ENCODE measurements around the gene NKD2.

NKD2 gene

GRCh38 chr5:1037671-1038416, 29.2 kb downstream of the NKD2 start:
- Histone ChIP-seq H3K9me3 (replicated peaks; ENCODE audit: insufficient read depth, low read length) (no peaks in the 10 kb centered on the region), H3K4me1 (ENCODE audit: low read length) (no peaks in the 10 kb centered on the region), H3K9me2 (replicated peaks; ENCODE audit: insufficient read depth, low read length) (no peaks in the 10 kb centered on the region), H3K4me2 (ENCODE audit: low read depth, low read length) (no peak overlapping the region), H3K27me3 (replicated peaks; ENCODE audit: insufficient read depth, low read length) (peaks cover 11% of the 10 kb centered on the region), H3K36me3 (replicated peaks; ENCODE audit: insufficient read depth, low read length) (no peaks in the 10 kb centered on the region), H3K27ac (ENCODE audit: low read length) (no peak overlapping the region), H3F3A (ENCODE audit: insufficient read depth, low read length) (no peaks in the 10 kb centered on the region), H2AFZ (ENCODE audit: low read length) (no peak overlapping the region), H3K79me2 (ENCODE audit: low read length) (no peaks in the 10 kb centered on the region), H3K4me3 (ENCODE audit: low read length) (no peak overlapping the region), H3K9ac (ENCODE audit: low read length) (no peak overlapping the region), H4K20me1 (ENCODE audit: insufficient read depth, low read length) (no peaks in the 10 kb centered on the region)
- no peak for TF ChIP-seq CTCF (IDR thresholded peaks at IDR 0.05; ENCODE audit: low read length)
- DNase-seq = no peak

- DNase-seq = no peak
- no peak overlapping the region for H3K4me3 ChIP-seq (ENCODE audit: low read length)
- TF ChIP-seq CTCF (IDR thresholded peaks at IDR 0.05; ENCODE audit: low read length) = no peak
- no peak for TF ChIP-seq EZH2phosphoT487 (IDR thresholded peaks at IDR 0.05; ENCODE audit: low read length)
These were observed 30.0 kb downstream of the NKD2 start for GRCh38 chr5:1038417-1039209.

GRCh38 chr5:1039210-1039548, 30.6 kb downstream of the NKD2 start:
- no peaks in the 10 kb centered on the region for H3K4me1 ChIP-seq (ENCODE audit: low read length)

More at GRCh38 chr5:1038417-1039209, 30.0 kb downstream of the NKD2 start:
- Histone ChIP-seq H2AFZ (ENCODE audit: low read length) (no peak overlapping the region), H3K4me2 (ENCODE audit: low read depth, low read length) (no peak overlapping the region), H3K79me2 (ENCODE audit: low read length) (no peaks in the 10 kb centered on the region), H3K9me2 (replicated peaks; ENCODE audit: insufficient read depth, low read length) (no peaks in the 10 kb centered on the region), H3K4me1 (ENCODE audit: low read length) (no peaks in the 10 kb centered on the region), H4K20me1 (ENCODE audit: insufficient read depth, low read length) (no peaks in the 10 kb centered on the region), H3F3A (ENCODE audit: insufficient read depth, low read length) (no peaks in the 10 kb centered on the region), H3K36me3 (replicated peaks; ENCODE audit: insufficient read depth, low read length) (no peaks in the 10 kb centered on the region), H3K27ac (ENCODE audit: low read length) (no peak overlapping the region), H3K9me3 (replicated peaks; ENCODE audit: insufficient read depth, low read length) (no peaks in the 10 kb centered on the region), H3K27me3 (replicated peaks; ENCODE audit: insufficient read depth, low read length) (peaks cover 5% of the 10 kb centered on the region), H3K9ac (ENCODE audit: low read length) (no peak overlapping the region)

More at GRCh38 chr5:1039210-1039548, 30.6 kb downstream of the NKD2 start:
- Histone ChIP-seq H3F3A (ENCODE audit: insufficient read depth, low read length) (no peaks in the 10 kb centered on the region), H3K9me3 (replicated peaks; ENCODE audit: insufficient read depth, low read length) (no peaks in the 10 kb centered on the region), H2AFZ (ENCODE audit: low read length) (no peak overlapping the region), H3K9ac (ENCODE audit: low read length) (no peak overlapping the region), H3K4me3 (ENCODE audit: low read length) (no peak overlapping the region), H3K79me2 (ENCODE audit: low read length) (no peaks in the 10 kb centered on the region), H3K27me3 (replicated peaks; ENCODE audit: insufficient read depth, low read length) (no peaks in the 10 kb centered on the region), H3K4me2 (ENCODE audit: low read depth, low read length) (no peak overlapping the region), H3K9me2 (replicated peaks; ENCODE audit: insufficient read depth, low read length) (no peaks in the 10 kb centered on the region), H3K36me3 (replicated peaks; ENCODE audit: insufficient read depth, low read length) (no peaks in the 10 kb centered on the region), H3K27ac (ENCODE audit: low read length) (no peak overlapping the region), H4K20me1 (ENCODE audit: insufficient read depth, low read length) (no peaks in the 10 kb centered on the region)
- no peak for DNase-seq
- TF ChIP-seq EZH2 (optimal IDR thresholded peaks at IDR 0.05; ENCODE audit: low read depth, low read length) = no peak
- TF ChIP-seq EZH2phosphoT487 (IDR thresholded peaks at IDR 0.05; ENCODE audit: low read length) = no peak
- no peak for TF ChIP-seq CTCF (IDR thresholded peaks at IDR 0.05; ENCODE audit: low read length)

Measured in MM.1S (cell line).